ENCODE measurements around the gene AP5B1.

AP5B1 gene

GRCh38 chr11:65802841-65803240, 22.1 kb upstream of the AP5B1 start:
- DNase-seq = peak in 2 of 10 donors; percentile 30 to 48
- intact Hi-C loops (cut with DNase I) = no loop called here

- intact Hi-C loops (cut with DNase I) = no loop called here
- peak in 1 of 10 donors; percentile 66 for DNase-seq
These were observed 20.6 kb upstream of the AP5B1 start for GRCh38 chr11:65801153-65801987.

- no peak for DNase-seq
- intact Hi-C loops (cut with DNase I) = no loop called here
These were observed 18.1 kb upstream of the AP5B1 start for GRCh38 chr11:65798882-65799281.

- intact Hi-C loops (cut with DNase I) = no loop called here
- DNase-seq = peak in 1 of 10 donors; percentile 71
These were observed 16.9 kb upstream of the AP5B1 start for GRCh38 chr11:65797711-65798110.

GRCh38 chr11:65796726-65797601, 16.2 kb upstream of the AP5B1 start:
- DNase-seq = peak in 1 of 10 donors; percentile 72

GRCh38 chr11:65794570-65795510, 14.1 kb upstream of the AP5B1 start:
- no peak for DNase-seq
- intact Hi-C loops (cut with DNase I) = no loop called here

More at GRCh38 chr11:65796726-65797601, 16.2 kb upstream of the AP5B1 start:
- intact Hi-C loops (cut with DNase I) = no loop called here

- intact Hi-C loops (cut with DNase I) = no loop called here
- DNase-seq = peak in 1 of 10 donors; percentile 59
These were observed 13.0 kb upstream of the AP5B1 start for GRCh38 chr11:65793625-65794400.

GRCh38 chr11:65793144-65793581, 12.4 kb upstream of the AP5B1 start:
- intact Hi-C loops (cut with DNase I) = no loop called here
- DNase-seq = peak in 2 of 10 donors; percentile 77 to 80

GRCh38 chr11:65792456-65792855, 11.7 kb upstream of the AP5B1 start:
- intact Hi-C loops (cut with DNase I) = no loop called here
- peak in 1 of 10 donors; percentile 76 for DNase-seq

- DNase-seq = no peak
- intact Hi-C loops (cut with DNase I) = no loop called here
These were observed 11.0 kb upstream of the AP5B1 start for GRCh38 chr11:65791719-65792213.

- DNase-seq = no peak
These were observed 10.3 kb upstream of the AP5B1 start for GRCh38 chr11:65790902-65791650.

GRCh38 chr11:65790104-65790901, 9.5 kb upstream of the AP5B1 start:
- intact Hi-C loops (cut with DNase I) = no loop called here
- DNase-seq = no peak

More at GRCh38 chr11:65790902-65791650, 10.3 kb upstream of the AP5B1 start:
- intact Hi-C loops (cut with DNase I) = no loop called here

GRCh38 chr11:65789230-65790103, 8.7 kb upstream of the AP5B1 start:
- intact Hi-C loops (cut with DNase I) = no loop called here
- no peak for DNase-seq

- intact Hi-C loops (cut with DNase I) = no loop called here
- no peak for DNase-seq
These were observed 8.0 kb upstream of the AP5B1 start for GRCh38 chr11:65788821-65789220.

- intact Hi-C loops (cut with DNase I) = no loop called here
- DNase-seq = peak in 2 of 10 donors; percentile 4 to 63
These were observed 7.2 kb upstream of the AP5B1 start for GRCh38 chr11:65787649-65788622.
